Caco-2 (cell line): ENCODE data around the gene TWF2. TPM values are rescaled to one million over a fixed set of nuclear protein-coding genes. Genes with fewer than 3 reads are reported as not detected.

Experiments used
- BruUV-seq: library from RNA; stranded (reverse); fragments of 400-500 nt; replicated peaks from 2 replicates; lab custom pipeline; 2021; lab: Mats Ljungman, UMichigan
- CTCF ChIA-PET: fragments of 300-600 bp; sonication (Branson Sonifier 250); formaldehyde crosslinking; loops from one replicate; lab custom pipeline; 2022; ENCODE audit warnings: antibody characterized with exemption; lab: Charles Lee
- POLR2A ChIA-PET: fragments of 300-600 bp; sonication (Branson Sonifier 250); formaldehyde crosslinking; loops from one replicate; lab custom pipeline; 2022; ENCODE audit warnings: antibody characterized with exemption; lab: Charles Lee
- DNase-seq, 2 experiments: peaks; one replicate each; pipeline versions ENCODE4 v3.0.0 to v3.0.0-alpha.2; 2020 to 2022
- H3K27me3 ChIP-seq: replicated peaks from 2 replicates; pipeline ENCODE4 v1.6.0; 2011; ENCODE audit warnings: low read length; ENCODE audit not compliant: control insufficient read depth, insufficient read depth
- H3K36me3 ChIP-seq: 2 replicates; pipeline ENCODE4 v1.5.1; 2011; ENCODE audit warnings: low read length; ENCODE audit not compliant: control insufficient read depth, insufficient read depth
- H3K4me1 ChIP-seq: fragments of 250-450 bp; sonication (Bioruptor Pico); 2 replicates; pipeline ENCODE4 v1.5.1; 2020; ENCODE audit warnings: mild to moderate bottlenecking
- H3K4me3 ChIP-seq: 2 replicates; pipeline ENCODE4 v1.5.1; 2011; ENCODE audit warnings: low read depth, mild to moderate bottlenecking, control low read depth, low read length
- H3K9me3 ChIP-seq: fragments of 250-450 bp; sonication (Bioruptor Pico); 2 replicates; pipeline ENCODE4 v1.5.1; 2020; ENCODE audit warnings: mild to moderate bottlenecking, moderate library complexity
- H3K27ac Mint-ChIP-seq: one replicate; pipeline ENCODE4 v1.8.0; 2022; ENCODE audit warnings: mixed read lengths; ENCODE audit not compliant: unreplicated experiment
- H3K27me3 Mint-ChIP-seq: one replicate; pipeline ENCODE4 v1.8.0; 2022; ENCODE audit warnings: mixed read lengths; ENCODE audit not compliant: insufficient read depth, unreplicated experiment
- H3K36me3 Mint-ChIP-seq: one replicate; pipeline ENCODE4 v1.8.0; 2022; ENCODE audit warnings: mild to moderate bottlenecking, mixed read lengths; ENCODE audit not compliant: insufficient read depth, unreplicated experiment
- H3K4me1 Mint-ChIP-seq: one replicate; pipeline ENCODE4 v1.8.0; 2022; ENCODE audit warnings: low read depth, mixed read lengths; ENCODE audit not compliant: unreplicated experiment
- H3K4me3 Mint-ChIP-seq: one replicate; pipeline ENCODE4 v1.8.0; 2022; ENCODE audit warnings: mild to moderate bottlenecking, moderate library complexity, mixed read lengths; ENCODE audit not compliant: unreplicated experiment
- H3K9me3 Mint-ChIP-seq: one replicate; pipeline ENCODE4 v1.8.0; 2022; ENCODE audit warnings: mixed read lengths; ENCODE audit not compliant: unreplicated experiment
- intact Hi-C: fragments of 100-400 bp; cut with micrococcal nuclease; formaldehyde crosslinking; loops from one replicate; pipeline ENCODE4 v1.10.0; 2022; ENCODE audit not compliant: unreplicated experiment
- total RNA-seq: library from RNA; stranded (reverse); gene quantifications from 2 replicates; pipeline ENCODE4 v1.2.3, GENCODE V29; 2022
- TF ChIP-seq, protein P1 (sequence below), 2 experiments: fragments of 200-600 bp in 1 of 2; IDR thresholded peaks; 1 replicate in 1 of 2; 2 replicates in 1 of 2; pipeline versions ENCODE4 v1.5.1 to v1.8.0; 2011 to 2022; ENCODE audit warnings: antibody characterized with exemption in 1 of 2, control low read depth in 1 of 2, inconsistent platforms in 1 of 2, low read depth in 1 of 2, low read length in 1 of 2, mild to moderate bottlenecking in 1 of 2, moderate library complexity in 1 of 2; ENCODE audit not compliant: insufficient read depth in 1 of 2, severe bottlenecking in 1 of 2, unreplicated experiment in 1 of 2

The TWF2 gene
- total RNA-seq, 1 experiment from 2014 or later = 29.9 TPM

DNA sequence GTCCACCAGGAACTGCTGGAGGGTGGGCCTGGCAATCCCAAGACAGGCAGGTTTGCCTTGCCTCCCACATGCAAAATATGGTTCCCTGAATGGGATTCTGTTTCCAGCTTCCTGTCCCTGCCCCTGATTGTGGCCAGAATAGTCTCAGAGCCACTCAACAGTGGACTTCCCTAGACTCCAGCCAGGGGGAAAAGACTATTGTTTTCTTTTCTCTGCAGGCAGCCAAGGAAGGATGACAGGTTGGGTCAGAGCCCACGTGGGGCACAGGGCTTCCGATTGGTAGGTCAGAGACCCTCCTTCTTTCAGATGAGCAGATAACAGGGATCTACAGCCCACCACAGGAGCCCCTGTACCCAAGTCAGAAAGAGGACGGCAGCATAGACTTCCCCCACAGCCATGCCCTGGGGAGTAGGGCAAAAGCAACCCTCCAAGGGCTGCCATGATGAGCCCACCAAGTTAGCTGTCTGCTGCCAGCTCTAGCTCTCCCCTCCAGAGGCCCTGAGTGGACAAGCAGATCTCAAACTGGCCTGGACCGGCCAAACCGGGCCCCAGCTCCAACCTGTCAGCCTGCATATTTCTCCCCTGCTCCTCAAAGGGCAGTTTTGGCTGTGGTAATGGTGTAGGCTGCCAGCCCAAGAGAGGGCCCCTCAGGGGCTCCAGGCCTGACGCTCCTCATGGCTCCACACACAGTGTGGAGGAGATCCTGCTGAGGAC is 19.9 kb downstream of the TWF2 start:
- peaks cover 6% of the 10 kb centered on the region for H3K4me1 Mint-ChIP-seq
- CTCF ChIA-PET = interaction anchor here (1.1 to 3.7 kb wide), 6 partner anchors 12 to 183 kb away, joined by 3 to 32 read pairs (median 14); no protein-coding TSS in a partner anchor
- no TSS peak for BruUV-seq
- no peaks in the 10 kb centered on the region for H3K27me3 Mint-ChIP-seq
- H3K36me3 ChIP-seq = no peaks in the 10 kb centered on the region
- intact Hi-C loops = no loop called here
- H3K4me3 Mint-ChIP-seq = no peak overlapping the region
- no peaks in the 10 kb centered on the region for H3K27me3 ChIP-seq
- peaks cover 4% of the 10 kb centered on the region; the same call in 1 of the 2 replicates for H3K4me1 ChIP-seq
- H3K4me3 ChIP-seq = no peak overlapping the region
- TF ChIP-seq, protein P1, sequence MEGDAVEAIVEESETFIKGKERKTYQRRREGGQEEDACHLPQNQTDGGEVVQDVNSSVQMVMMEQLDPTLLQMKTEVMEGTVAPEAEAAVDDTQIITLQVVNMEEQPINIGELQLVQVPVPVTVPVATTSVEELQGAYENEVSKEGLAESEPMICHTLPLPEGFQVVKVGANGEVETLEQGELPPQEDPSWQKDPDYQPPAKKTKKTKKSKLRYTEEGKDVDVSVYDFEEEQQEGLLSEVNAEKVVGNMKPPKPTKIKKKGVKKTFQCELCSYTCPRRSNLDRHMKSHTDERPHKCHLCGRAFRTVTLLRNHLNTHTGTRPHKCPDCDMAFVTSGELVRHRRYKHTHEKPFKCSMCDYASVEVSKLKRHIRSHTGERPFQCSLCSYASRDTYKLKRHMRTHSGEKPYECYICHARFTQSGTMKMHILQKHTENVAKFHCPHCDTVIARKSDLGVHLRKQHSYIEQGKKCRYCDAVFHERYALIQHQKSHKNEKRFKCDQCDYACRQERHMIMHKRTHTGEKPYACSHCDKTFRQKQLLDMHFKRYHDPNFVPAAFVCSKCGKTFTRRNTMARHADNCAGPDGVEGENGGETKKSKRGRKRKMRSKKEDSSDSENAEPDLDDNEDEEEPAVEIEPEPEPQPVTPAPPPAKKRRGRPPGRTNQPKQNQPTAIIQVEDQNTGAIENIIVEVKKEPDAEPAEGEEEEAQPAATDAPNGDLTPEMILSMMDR (IDR thresholded peaks at IDR 0.05; ENCODE audit: insufficient read depth in 1 of 2, low read depth in 1 of 2, low read length in 1 of 2, severe bottlenecking in 1 of 2, unreplicated experiment in 1 of 2) = no peak
- DNase-seq = peak in 1 of 2 experiments; percentile 49
- peaks cover 9% of the 10 kb centered on the region for H3K36me3 Mint-ChIP-seq
- no peaks in the 10 kb centered on the region for H3K9me3 ChIP-seq
- POLR2A ChIA-PET = no interaction called here
- no peaks in the 10 kb centered on the region for H3K9me3 Mint-ChIP-seq
- H3K27ac Mint-ChIP-seq = no peak overlapping the region

DNA sequence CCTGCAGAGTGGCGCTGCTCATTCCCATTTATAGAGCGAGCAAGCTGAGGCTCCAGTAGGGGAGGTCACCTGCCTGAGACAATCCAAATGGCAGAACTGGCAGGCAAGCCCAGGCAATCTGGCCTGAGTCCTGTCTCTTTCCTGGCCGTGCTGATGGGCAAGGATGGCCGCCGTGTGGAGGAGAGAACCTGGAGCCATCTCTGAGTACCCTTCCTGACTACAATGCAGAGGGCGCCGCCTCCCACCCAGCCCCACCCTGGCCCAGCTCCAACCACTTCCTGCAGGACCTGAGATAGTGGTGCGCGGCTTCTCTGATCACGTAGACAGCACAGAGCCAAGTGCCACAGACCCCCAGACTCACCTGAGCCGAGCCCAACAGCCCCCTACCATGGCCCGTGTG is 20.5 kb downstream of the TWF2 start:
- intact Hi-C loops = no loop called here
- Mint-ChIP-seq H3K27ac (no peak overlapping the region), H3K4me3 (no peak overlapping the region), H3K27me3 (no peaks in the 10 kb centered on the region), H3K4me1 (peaks cover 6% of the 10 kb centered on the region), H3K36me3 (peaks cover 13% of the 10 kb centered on the region), H3K9me3 (no peaks in the 10 kb centered on the region)
- no peaks in the 10 kb centered on the region for H3K36me3 ChIP-seq
- H3K27me3 ChIP-seq = no peaks in the 10 kb centered on the region
- H3K4me3 ChIP-seq = no peak overlapping the region
- POLR2A ChIA-PET = no interaction called here
- TF ChIP-seq, protein P1 (IDR thresholded peaks at IDR 0.05; ENCODE audit: insufficient read depth in 1 of 2, low read depth in 1 of 2, low read length in 1 of 2, severe bottlenecking in 1 of 2, unreplicated experiment in 1 of 2) = no peak
- peaks cover 4% of the 10 kb centered on the region; the same call in 1 of the 2 replicates for H3K4me1 ChIP-seq
- DNase-seq = no peak
- no TSS peak for BruUV-seq
- no peaks in the 10 kb centered on the region for H3K9me3 ChIP-seq
- CTCF ChIA-PET = interaction anchor here (1.3 to 3.2 kb wide), 2 partner anchors 22 to 167 kb away, joined by 3 to 32 read pairs; no protein-coding TSS in a partner anchor

DNA sequence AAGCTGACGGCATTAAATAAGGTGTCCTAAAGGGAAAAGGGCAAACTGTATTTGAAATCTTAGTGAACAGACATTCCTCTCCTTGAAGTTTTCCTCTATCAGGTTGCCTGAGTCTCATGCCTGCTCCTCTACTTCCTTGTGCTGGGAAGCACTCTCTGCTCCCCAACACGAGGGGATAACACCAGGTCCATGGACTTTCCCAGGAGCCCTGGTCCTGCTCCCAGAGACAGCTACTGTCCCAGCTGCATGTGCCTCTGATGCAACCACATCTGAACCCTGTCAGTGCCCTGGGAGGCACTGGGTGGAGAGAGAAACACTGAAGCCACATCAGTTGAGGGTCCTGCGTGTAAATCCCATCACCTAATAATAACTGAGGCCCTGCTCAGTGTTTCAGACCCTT is 20.9 kb downstream of the TWF2 start:
- ChIA-PET CTCF (no interaction called here), POLR2A (no interaction called here)
- H3K4me1 Mint-ChIP-seq = peaks cover 6% of the 10 kb centered on the region
- peaks cover 4% of the 10 kb centered on the region; the same call in 1 of the 2 replicates for H3K4me1 ChIP-seq
- intact Hi-C loops = no loop called here
- TF ChIP-seq, protein P1 (IDR thresholded peaks at IDR 0.05; ENCODE audit: insufficient read depth in 1 of 2, low read depth in 1 of 2, low read length in 1 of 2, severe bottlenecking in 1 of 2, unreplicated experiment in 1 of 2) = no peak
- no peak overlapping the region for H3K4me3 ChIP-seq
- H3K4me3 Mint-ChIP-seq = no peak overlapping the region
- no peak for DNase-seq
- no peak overlapping the region for H3K27ac Mint-ChIP-seq
- H3K36me3 ChIP-seq = peaks cover 2% of the 10 kb centered on the region
- H3K27me3 ChIP-seq = no peaks in the 10 kb centered on the region
- H3K36me3 Mint-ChIP-seq = peaks cover 18% of the 10 kb centered on the region
- H3K27me3 Mint-ChIP-seq = no peaks in the 10 kb centered on the region
- no TSS peak for BruUV-seq
- no peaks in the 10 kb centered on the region for H3K9me3 ChIP-seq
- no peaks in the 10 kb centered on the region for H3K9me3 Mint-ChIP-seq
